Measurements from ENCODE around the gene CFAP90. TPM values are rescaled to one million over a fixed set of nuclear protein-coding genes. Genes with fewer than 3 reads are reported as not detected.

CFAP90 gene
- total RNA-seq, 4 donors from 2014 or later, result 0.21 to 0.32 TPM; not detected in 2

- no peak overlapping the region for H3K4me3 ChIP-seq (ENCODE audit: low read depth, poor library complexity, severe bottlenecking)
- no peak for DNase-seq (ENCODE audit: low spot score in 2 of 2)
- 73 to 78% methylated on average over 2 of the region's 2 CpGs for WGBS, 2 donors
- intact Hi-C loops (cut with DNase I; ENCODE audit: low total_unique reads), result no loop called here
- TF ChIP-seq POLR2A (IDR thresholded peaks at IDR 0.05), result no peak
- TF ChIP-seq CTCF (IDR thresholded peaks at IDR 0.05), result no peak
Observed at GRCh38 chr5:7848296-7848695, 2.6 kb downstream of the CFAP90 start.

- DNase-seq (ENCODE audit: low spot score in 2 of 2), result no peak
- no peak overlapping the region for H3K4me3 ChIP-seq (ENCODE audit: low read depth, poor library complexity, severe bottlenecking)
- TF ChIP-seq CTCF (IDR thresholded peaks at IDR 0.05), result no peak
- TF ChIP-seq POLR2A (IDR thresholded peaks at IDR 0.05), result no peak
- intact Hi-C loops (cut with DNase I; ENCODE audit: low total_unique reads), result no loop called here
- WGBS, 2 donors, result 82 to 92% methylated on average over 5 of the region's 5 CpGs
Observed at GRCh38 chr5:7846327-7846726, 4.6 kb downstream of the CFAP90 start.

GRCh38 chr5:7845557-7845956 is 5.4 kb downstream of the CFAP90 start:
- intact Hi-C loops (cut with DNase I; ENCODE audit: low total_unique reads), result no loop called here
- DNase-seq (ENCODE audit: low spot score in 2 of 2), result no peak
- 66 to 79% methylated on average over 7 of the region's 7 CpGs for WGBS, 2 donors
- TF ChIP-seq CTCF (IDR thresholded peaks at IDR 0.05), result no peak
- TF ChIP-seq POLR2A (IDR thresholded peaks at IDR 0.05), result no peak
- no peak overlapping the region for H3K4me3 ChIP-seq (ENCODE audit: low read depth, poor library complexity, severe bottlenecking)

GRCh38 chr5:7844901-7845300 is 6.0 kb downstream of the CFAP90 start:
- no peak for TF ChIP-seq CTCF (IDR thresholded peaks at IDR 0.05)
- no peak for TF ChIP-seq POLR2A (IDR thresholded peaks at IDR 0.05)
- no peak overlapping the region for H3K4me3 ChIP-seq (ENCODE audit: low read depth, poor library complexity, severe bottlenecking)
- intact Hi-C loops (cut with DNase I; ENCODE audit: low total_unique reads), result no loop called here
- DNase-seq (ENCODE audit: low spot score in 2 of 2), result no peak

- intact Hi-C loops (cut with DNase I; ENCODE audit: low total_unique reads), result no loop called here
- H3K4me3 ChIP-seq (ENCODE audit: low read depth, poor library complexity, severe bottlenecking), result no peak overlapping the region
- TF ChIP-seq POLR2A (IDR thresholded peaks at IDR 0.05) (no peak), CTCF (IDR thresholded peaks at IDR 0.05) (no peak)
- DNase-seq (ENCODE audit: low spot score in 2 of 2), result no peak
- WGBS, 2 donors, result 75% methylated on average over 2 of the region's 2 CpGs
Observed at GRCh38 chr5:7842531-7842930, 8.4 kb downstream of the CFAP90 start.

- no peak overlapping the region for H3K4me3 ChIP-seq (ENCODE audit: low read depth, poor library complexity, severe bottlenecking)
- intact Hi-C loops (cut with DNase I; ENCODE audit: low total_unique reads), result no loop called here
- 65 to 66% methylated on average over 3 of the region's 3 CpGs for WGBS, 2 donors
- TF ChIP-seq CTCF (IDR thresholded peaks at IDR 0.05) (no peak), POLR2A (IDR thresholded peaks at IDR 0.05) (no peak)
- no peak for DNase-seq (ENCODE audit: low spot score in 2 of 2)
Observed at GRCh38 chr5:7837403-7837802, 13.5 kb downstream of the CFAP90 start.

Measured in lower leg skin (tissue), 4 donors.